HepG2 (cell line): ENCODE results near the gene TNFRSF25. TPM values are rescaled to one million over a fixed set of nuclear protein-coding genes. Genes with fewer than 3 reads are reported as not detected.

Source experiments
- ATAC-seq: fragments of 200-7000 bp; cut with Tn5 transposase; 3 replicates; pipeline ENCODE4 v1.9.1; 2020; ENCODE audit warnings: mild to moderate bottlenecking, moderate library complexity
- BruUV-seq: library from RNA; stranded (reverse); fragments of 400-500 nt; replicated peaks from 2 replicates; lab custom pipeline; 2021; lab: Mats Ljungman, UMichigan
- CTCF ChIA-PET: fragments of 300-600 bp; formaldehyde crosslinking; extraction: SDS; loops from one replicate; lab custom pipeline; 2021; ENCODE audit warnings: low total read pairs, inconsistent platforms, low intra/inter-chr PET ratio; lab: Yijun Ruan, JAX
- POLR2A ChIA-PET: fragments of 350-600 bp; sonication (Branson Sonifier 250); formaldehyde crosslinking; loops from one replicate; lab custom pipeline; 2020; ENCODE audit warnings: antibody characterized with exemption, inconsistent platforms; lab: Yijun Ruan, JAX
- DNase-seq: peaks from one replicate; pipeline ENCODE4 v3.0.0-alpha.2; 2015; ENCODE audit warnings: low spot score
- FAIRE-seq: peaks from 3 replicates; lab custom pipeline; 2011; peaks lifted over from hg19 to GRCh38; lab: Jason Lieb, UNC
- H2AFZ ChIP-seq: one replicate; pipeline ENCODE4 v1.6.1; 2011; ENCODE audit warnings: low read length, inconsistent platforms
- H3K27ac ChIP-seq: fragments of 300-600 bp; 3 replicates; pipeline ENCODE4 v1.8.0; 2011; ENCODE audit warnings: mixed run types, mild to moderate bottlenecking, mixed read lengths, low read length, inconsistent platforms; ENCODE audit not compliant: insufficient read depth; ENCODE audit errors: extremely low read length
- H3K27me3 ChIP-seq, 2 experiments: fragments of 200-600 bp in 1 of 2; 2 replicates in 1 of 2; 3 replicates in 1 of 2; pipeline versions ENCODE4 v1.6.0 to v1.8.0; 2011; ENCODE audit warnings: low read length in 2 of 2, mild to moderate bottlenecking in 2 of 2, moderate library complexity in 2 of 2, inconsistent platforms in 1 of 2; ENCODE audit not compliant: insufficient read depth in 2 of 2, control insufficient read depth in 1 of 2
- H3K36me3 ChIP-seq, 2 experiments: fragments of 200-600 bp in 1 of 2; replicated peaks in 1 of 2; 2 replicates in 1 of 2; 3 replicates in 1 of 2; pipeline versions ENCODE4 v1.5.1 to v1.8.0; 2011; ENCODE audit warnings: low read length in 2 of 2, inconsistent platforms in 1 of 2; ENCODE audit not compliant: insufficient read depth in 2 of 2, control insufficient read depth in 1 of 2
- H3K4me1 ChIP-seq: 2 replicates; pipeline ENCODE4 v1.5.1; 2012; ENCODE audit warnings: low read length, inconsistent platforms; ENCODE audit not compliant: insufficient read depth
- H3K4me2 ChIP-seq: 2 replicates; pipeline ENCODE4 v1.6.0; 2011; ENCODE audit warnings: low read depth, low read length, inconsistent platforms
- H3K4me3 ChIP-seq, 3 experiments: fragments of 200-600 bp in 1 of 3; sonication (generic), shearing (Covaris generic) in 1 of 3; replicated peaks in 1 of 3; 2 replicates each; pipeline ENCODE4 v1.5.1; 2011 to 2016; ENCODE audit warnings: low read length in 3 of 3, inconsistent platforms in 2 of 3, low read depth in 2 of 3, mild to moderate bottlenecking in 2 of 3, control low read depth in 1 of 3, mixed read lengths in 1 of 3; ENCODE audit not compliant: insufficient read depth in 1 of 3
- H3K79me2 ChIP-seq: one replicate; pipeline ENCODE4 v1.6.1; 2011; ENCODE audit warnings: low read length, inconsistent platforms; ENCODE audit not compliant: insufficient read depth
- H3K9ac ChIP-seq: 2 replicates; pipeline ENCODE4 v1.6.0; 2011; ENCODE audit warnings: mild to moderate bottlenecking, low read depth, low read length, inconsistent platforms; ENCODE audit not compliant: insufficient read depth
- H3K9me3 ChIP-seq: 2 replicates; pipeline ENCODE4 v1.5.1; 2012; ENCODE audit warnings: mild to moderate bottlenecking, low read length
- H4K20me1 ChIP-seq: 2 replicates; pipeline ENCODE4 v1.6.0; 2011; ENCODE audit warnings: inconsistent platforms, mild to moderate bottlenecking, low read length, moderate library complexity; ENCODE audit not compliant: insufficient read depth
- EHMT2 ChIP-seq: fragments of 200-600 bp; sonication (generic); IDR thresholded peaks from 2 replicates; pipeline ENCODE4 v1.7.0; 2017; ENCODE audit warnings: antibody characterized with exemption, low read depth, low read length, borderline replicate concordance
- HOXA3 ChIP-seq: sonication (generic); formaldehyde crosslinking; IDR thresholded peaks from 2 replicates; pipeline ENCODE4 v1.5.0; 2020; ENCODE audit warnings: missing genetic modification reagents
- RFX1 ChIP-seq: fragments of 450-650 bp; IDR thresholded peaks from 2 replicates; pipeline ENCODE4 v1.6.1; 2017
- SKI ChIP-seq: fragments of 450-650 bp; IDR thresholded peaks from one replicate; pipeline ENCODE4 v1.6.1; 2018; ENCODE audit warnings: mild to moderate bottlenecking; ENCODE audit not compliant: partially characterized antibody
- SNAI1 ChIP-seq: sonication (generic); formaldehyde crosslinking; IDR thresholded peaks from 2 replicates; pipeline ENCODE4 v1.5.0; 2020; ENCODE audit warnings: mild to moderate bottlenecking, missing genetic modification reagents, borderline replicate concordance
- ZBTB7A ChIP-seq: sonication (generic); formaldehyde crosslinking; IDR thresholded peaks from 2 replicates; pipeline ENCODE4 v1.8.0; 2022; ENCODE audit warnings: mild to moderate bottlenecking, missing genetic modification reagents
- ZFP1 ChIP-seq: IDR thresholded peaks from 2 replicates; pipeline ENCODE4 v1.6.1; 2016
- ZSCAN20 ChIP-seq: sonication (generic); formaldehyde crosslinking; IDR thresholded peaks from 2 replicates; pipeline ENCODE4 v1.4.0; 2020; ENCODE audit warnings: missing genetic modification reagents, mild to moderate bottlenecking, borderline replicate concordance
- WGBS: methylation state at CpG from one replicate; pipeline ENCODE4 v1.1.6; 2017; ENCODE audit warnings: low lambda C conversion rate; 5-methylcytosine and 5-hydroxymethylcytosine counted together
- in situ Hi-C: cut with HindIII; loops from 2 replicates; pipeline ENCODE4 v1.10.0; 2017; ENCODE audit warnings: low pct_unique_long_range_greater_than_20kb; ENCODE audit not compliant: extremely low pct_ligation_motif_present
- intact Hi-C: fragments of 100-400 bp; cut with micrococcal nuclease; formaldehyde crosslinking; loops from one replicate; pipeline ENCODE4 v1.10.0; 2022; ENCODE audit not compliant: unreplicated experiment
- polyA plus RNA-seq, 8 experiments: library from polyadenylated mRNA; depleted of rRNA in 3 of 8; stranded (reverse) in 7 of 8; unstranded in 1 of 8; fragments of >200 nt; fragmentation: Illumina TruSeq in 4 of 8; extraction: Trizol in 4 of 8; gene quantifications; 2 replicates each; pipeline versions ENCODE4 v1.2.1 to v1.2.3, GENCODE V29; 2011 to 2016; ENCODE audit warnings: low read depth in 4 of 8, missing spikeins in 1 of 8, mixed read lengths in 1 of 8; ENCODE audit not compliant: insufficient read depth in 1 of 8
- total RNA-seq, 5 experiments: library from RNA; depleted of rRNA; stranded (reverse); fragments of >200 nt; fragmentation: Illumina TruSeq; extraction: Trizol; gene quantifications; 2 replicates each; pipeline ENCODE4 v1.2.3, GENCODE V29; 2016; ENCODE audit warnings: low read depth in 1 of 5
- TF ChIP-seq, protein P1 (sequence below): sonication (generic); formaldehyde crosslinking; IDR thresholded peaks from 2 replicates; pipeline ENCODE4 v1.5.0; 2020; ENCODE audit warnings: missing genetic modification reagents
- TF ChIP-seq, protein P2 (sequence below), 2 experiments: sonication (generic) in 1 of 2; formaldehyde crosslinking in 1 of 2; IDR thresholded peaks; 2 replicates each; pipeline versions ENCODE4 v1.4.0 to v1.6.1; 2018 to 2020; ENCODE audit warnings: missing genetic modification reagents in 2 of 2, borderline replicate concordance in 1 of 2, low read depth in 1 of 2, mild to moderate bottlenecking in 1 of 2, missing biosample characterization in 1 of 2

Gene TNFRSF25
- total and polyA plus RNA-seq, 2 of the 13 experiments (the other 11 are each of a cell fraction or from before 2014, with no cell fraction given): 1.4 to 1.5 TPM

DNA sequence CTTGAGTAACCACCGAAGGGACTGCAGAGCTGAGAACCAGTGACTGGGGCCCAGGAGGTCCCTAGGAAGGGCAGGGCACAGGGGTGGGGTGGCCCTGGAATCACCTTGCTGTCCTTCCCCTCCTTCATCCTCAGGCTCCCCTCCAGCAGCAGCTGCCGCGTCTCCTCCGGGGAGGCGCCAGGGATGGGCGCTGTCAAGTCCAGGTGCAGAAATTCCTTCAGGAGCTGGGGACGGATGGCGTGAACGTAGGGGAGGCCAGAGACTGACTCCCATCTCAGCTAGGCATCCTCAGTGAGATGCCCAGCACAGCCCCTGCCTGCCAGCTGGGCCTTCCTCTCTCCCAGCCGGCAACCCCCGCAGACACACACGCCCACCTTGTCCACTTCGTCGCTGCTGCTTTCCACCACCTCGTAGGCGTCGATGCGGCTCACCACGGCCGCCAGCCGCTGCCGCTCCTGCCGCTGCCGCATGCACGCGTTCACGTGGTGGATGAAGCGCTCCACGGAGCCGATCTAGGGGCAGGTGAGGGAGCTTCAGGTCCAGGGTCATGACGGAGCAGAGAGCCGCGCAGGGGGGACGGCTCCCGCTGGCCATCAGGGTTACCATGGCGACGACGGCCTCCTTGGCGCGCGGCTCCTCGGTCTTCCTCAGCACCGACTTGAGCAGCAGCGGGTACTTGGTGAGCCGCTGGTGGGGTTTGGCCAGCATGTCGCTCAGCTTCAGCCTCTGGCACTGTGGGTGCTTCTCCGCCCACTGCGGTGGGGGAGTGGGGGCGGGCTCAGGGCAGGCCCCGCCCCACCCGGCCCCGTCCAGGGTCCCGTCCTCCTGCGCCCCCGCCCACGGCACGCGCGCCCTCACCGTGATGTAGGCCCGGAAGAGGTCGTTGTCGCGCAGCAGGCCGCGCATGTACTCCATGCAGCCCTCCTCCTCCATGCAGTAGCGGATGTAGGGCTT lies 4.4 kb upstream of the TNFRSF25 start:
- WGBS: 92% methylated on average over 57 of the region's 67 CpGs
- BruUV-seq: no TSS peak
- no peak overlapping the region for H3K27ac ChIP-seq
- no peak overlapping the region for H3K9ac ChIP-seq
- no peak for FAIRE-seq
- peaks cover 3% of the 10 kb centered on the region for H3K4me1 ChIP-seq
- no peak for ATAC-seq
- POLR2A ChIA-PET: no interaction called here
- TF ChIP-seq ZBTB7A: no peak
- no peak for TF ChIP-seq ZFP1
- TF ChIP-seq RFX1: peak; percentile 32; the same call in 1 of the 2 replicates
- no peak for TF ChIP-seq EHMT2
- no peak for TF ChIP-seq HOXA3 (CRISPR knock-in tag)
- H3K9me3 ChIP-seq: no peaks in the 10 kb centered on the region
- no peak overlapping the region for H3K4me2 ChIP-seq
- no peaks in the 10 kb centered on the region for H3K27me3 ChIP-seq
- no peaks in the 10 kb centered on the region for H3K36me3 ChIP-seq
- intact Hi-C loops (no loop called here), in situ Hi-C loops (no loop called here)
- no peaks in the 10 kb centered on the region for H4K20me1 ChIP-seq
- DNase-seq: no peak
- H2AFZ ChIP-seq: no peak overlapping the region
- CTCF ChIA-PET: no interaction called here
- no peak overlapping the region for H3K4me3 ChIP-seq
- no peaks in the 10 kb centered on the region for H3K79me2 ChIP-seq

DNA sequence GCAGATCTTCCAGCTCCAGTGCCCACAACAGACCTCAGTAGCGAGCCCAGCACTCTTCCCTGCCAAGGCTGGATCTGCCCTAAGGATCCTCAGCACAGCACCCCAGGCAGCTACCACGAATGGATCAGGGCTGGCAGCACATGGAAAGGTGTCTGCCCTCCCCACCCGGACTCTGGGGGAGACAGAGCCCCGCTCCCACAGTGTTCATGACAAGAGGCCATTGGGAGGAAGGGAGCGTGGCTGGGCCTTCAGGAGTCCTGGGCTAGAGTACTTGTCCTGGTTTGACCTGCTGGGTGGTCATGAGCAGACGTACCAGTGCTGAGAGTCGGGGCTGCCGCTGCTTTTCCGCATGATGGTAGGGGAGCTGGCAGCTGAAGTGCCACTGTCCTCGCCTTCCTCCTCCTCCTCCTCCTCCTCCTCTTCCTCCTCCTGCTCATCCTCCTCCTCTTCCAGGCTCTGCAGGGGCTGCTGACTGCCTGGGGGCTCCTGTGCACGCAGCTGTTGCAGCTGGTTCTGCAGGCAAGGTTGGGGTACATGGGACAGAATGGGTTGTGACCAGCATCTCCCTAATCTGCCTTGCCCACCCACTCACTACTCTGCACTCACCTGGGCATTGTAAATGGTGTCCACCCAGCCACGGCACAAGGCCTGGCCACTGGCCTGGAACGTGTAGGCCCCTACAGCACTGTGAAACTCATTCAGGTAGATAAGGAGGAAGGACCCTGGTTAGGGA lies 2.9 kb upstream of the TNFRSF25 start:
- H3K27me3 ChIP-seq: no peaks in the 10 kb centered on the region
- ATAC-seq: no peak
- WGBS: 90% methylated on average over 7 of the region's 13 CpGs
- peaks cover 11% of the 10 kb centered on the region for H3K4me1 ChIP-seq
- ChIA-PET CTCF (no interaction called here), POLR2A (no interaction called here)
- BruUV-seq: no TSS peak
- H3K4me2 ChIP-seq: no peak overlapping the region
- H3K36me3 ChIP-seq: no peaks in the 10 kb centered on the region
- no peak overlapping the region for H2AFZ ChIP-seq
- H3K79me2 ChIP-seq: no peaks in the 10 kb centered on the region
- no peaks in the 10 kb centered on the region for H3K9me3 ChIP-seq
- H4K20me1 ChIP-seq: no peaks in the 10 kb centered on the region
- no peak for DNase-seq
- no peak overlapping the region for H3K27ac ChIP-seq
- in situ Hi-C loops (no loop called here), intact Hi-C loops (no loop called here)
- no peak overlapping the region for H3K4me3 ChIP-seq
- H3K9ac ChIP-seq: no peak overlapping the region
- FAIRE-seq: no peak
- TF ChIP-seq, protein P1, sequence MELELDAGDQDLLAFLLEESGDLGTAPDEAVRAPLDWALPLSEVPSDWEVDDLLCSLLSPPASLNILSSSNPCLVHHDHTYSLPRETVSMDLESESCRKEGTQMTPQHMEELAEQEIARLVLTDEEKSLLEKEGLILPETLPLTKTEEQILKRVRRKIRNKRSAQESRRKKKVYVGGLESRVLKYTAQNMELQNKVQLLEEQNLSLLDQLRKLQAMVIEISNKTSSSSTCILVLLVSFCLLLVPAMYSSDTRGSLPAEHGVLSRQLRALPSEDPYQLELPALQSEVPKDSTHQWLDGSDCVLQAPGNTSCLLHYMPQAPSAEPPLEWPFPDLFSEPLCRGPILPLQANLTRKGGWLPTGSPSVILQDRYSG (CRISPR knock-in tag): no peak
- TF ChIP-seq, protein P2, sequence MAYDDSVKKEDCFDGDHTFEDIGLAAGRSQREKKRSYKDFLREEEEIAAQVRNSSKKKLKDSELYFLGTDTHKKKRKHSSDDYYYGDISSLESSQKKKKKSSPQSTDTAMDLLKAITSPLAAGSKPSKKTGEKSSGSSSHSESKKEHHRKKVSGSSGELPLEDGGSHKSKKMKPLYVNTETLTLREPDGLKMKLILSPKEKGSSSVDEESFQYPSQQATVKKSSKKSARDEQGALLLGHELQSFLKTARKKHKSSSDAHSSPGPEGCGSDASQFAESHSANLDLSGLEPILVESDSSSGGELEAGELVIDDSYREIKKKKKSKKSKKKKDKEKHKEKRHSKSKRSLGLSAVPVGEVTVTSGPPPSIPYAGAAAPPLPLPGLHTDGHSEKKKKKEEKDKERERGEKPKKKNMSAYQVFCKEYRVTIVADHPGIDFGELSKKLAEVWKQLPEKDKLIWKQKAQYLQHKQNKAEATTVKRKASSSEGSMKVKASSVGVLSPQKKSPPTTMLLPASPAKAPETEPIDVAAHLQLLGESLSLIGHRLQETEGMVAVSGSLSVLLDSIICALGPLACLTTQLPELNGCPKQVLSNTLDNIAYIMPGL (CRISPR knock-in tag; IDR thresholded peaks at IDR 0.05; ENCODE audit: borderline replicate concordance in 1 of 2, low read depth in 1 of 2): no peak
- TF ChIP-seq SKI (no peak), SNAI1 (no peak), ZSCAN20 (CRISPR knock-in tag) (no peak)
